22Rv1 (cell line): ENCODE data around the gene LAMTOR1.

Experiments used
- CTCF ChIP-seq: fragments of 450-650 bp; IDR thresholded peaks from 2 replicates; pipeline ENCODE4 v1.5.1; 2017; ENCODE audit warnings: mild to moderate bottlenecking
- ZFX ChIP-seq: fragments of 450-650 bp; IDR thresholded peaks from 2 replicates; pipeline ENCODE4 v1.6.1; 2017; ENCODE audit warnings: antibody characterized with exemption, borderline replicate concordance

GRCh38 chr11:72088076-72088808 lies 14.9 kb downstream of the LAMTOR1 start:
- TF ChIP-seq CTCF (no peak), ZFX (no peak)
